SK-N-MC (cell line): ENCODE measurements around the gene STARD9.
"Not testable (repeated sequence)": the region's sequence is repeated elsewhere in the genome, so short reads cannot be mapped to it uniquely, and the experiment has no call there.

ENCODE experiments used
- DNase-seq: peaks from one replicate; pipeline ENCODE4 v3.0.0-alpha.2; 2011; ENCODE audit warnings: low read depth, low spot score
- H3K27ac ChIP-seq: fragments of 200-600 bp; sonication (generic); 2 replicates; pipeline ENCODE4 v1.5.1; 2016; ENCODE audit warnings: mixed run types
- H3K36me3 ChIP-seq: fragments of 200-600 bp; sonication (generic); 2 replicates; pipeline ENCODE4 v1.6.1; 2017; ENCODE audit warnings: antibody characterized with exemption, low read length, mixed read lengths; ENCODE audit not compliant: insufficient read depth
- H3K4me3 ChIP-seq: fragments of 200-600 bp; sonication (generic); 2 replicates; pipeline ENCODE4 v1.5.1; 2016
- H3K9ac ChIP-seq: fragments of 200-600 bp; sonication (generic); 2 replicates; pipeline ENCODE4 v1.8.0; 2017; ENCODE audit warnings: mixed run types, mixed read lengths; ENCODE audit not compliant: insufficient read length
- H3K9me3 ChIP-seq: fragments of 200-600 bp; sonication (generic); 2 replicates; pipeline ENCODE4 v1.6.1; 2017; ENCODE audit warnings: low read depth, mild to moderate bottlenecking, antibody characterized with exemption, low read length, moderate library complexity, mixed read lengths
- EZH2 ChIP-seq: fragments of 200-600 bp; sonication (generic); IDR thresholded peaks from one replicate; pipeline ENCODE4 v1.6.1; 2017; ENCODE audit warnings: antibody characterized with exemption
- FOXP2 ChIP-seq: optimal IDR thresholded peaks from 2 replicates; pipeline ENCODE3; 2011; ENCODE audit warnings: mild to moderate bottlenecking, moderate library complexity; ENCODE audit not compliant: insufficient read depth; ENCODE audit errors: extremely low read length, control extremely low read depth
- POLR2AphosphoS5 ChIP-seq: IDR thresholded peaks from 2 replicates; pipeline ENCODE4 v1.6.1; 2012; ENCODE audit warnings: mild to moderate bottlenecking, low read depth, low read length, borderline replicate concordance

The STARD9 gene

GRCh38 chr15:42595626-42596240, 20.3 kb downstream of the STARD9 start:
- peak overlapping the region; percentile 64; the same call in 1 of the 2 replicates for H3K27ac ChIP-seq

GRCh38 chr15:42601316-42601715, 25.9 kb downstream of the STARD9 start:
- not testable (repeated sequence) for DNase-seq, H3K36me3 ChIP-seq, H3K4me3 ChIP-seq, H3K9me3 ChIP-seq, H3K27ac ChIP-seq, H3K9ac ChIP-seq

More at GRCh38 chr15:42595626-42596240, 20.3 kb downstream of the STARD9 start:
- Histone ChIP-seq H3K36me3 (no peaks in the 10 kb centered on the region), H3K9ac (no peak overlapping the region), H3K9me3 (no peaks in the 10 kb centered on the region), H3K4me3 (no peak overlapping the region)
- DNase-seq, result no peak
- no peak for TF ChIP-seq FOXP2
- no peak for TF ChIP-seq EZH2
- no peak for TF ChIP-seq POLR2AphosphoS5

- Histone ChIP-seq H3K27ac (no peak overlapping the region), H3K9me3 (no peaks in the 10 kb centered on the region), H3K36me3 (no peaks in the 10 kb centered on the region), H3K9ac (no peak overlapping the region), H3K4me3 (no peak overlapping the region)
- TF ChIP-seq EZH2, result no peak
- no peak for TF ChIP-seq FOXP2
- no peak for TF ChIP-seq POLR2AphosphoS5
- DNase-seq, result no peak
These were observed 27.1 kb downstream of the STARD9 start for GRCh38 chr15:42602501-42602900.

GRCh38 chr15:42603978-42604377, 28.6 kb downstream of the STARD9 start:
- TF ChIP-seq POLR2AphosphoS5, result no peak
- no peak for TF ChIP-seq FOXP2
- TF ChIP-seq EZH2, result no peak
- Histone ChIP-seq H3K36me3 (no peaks in the 10 kb centered on the region), H3K4me3 (no peak overlapping the region), H3K9me3 (no peaks in the 10 kb centered on the region), H3K27ac (0 out of 2 replicates have a peak overlapping the region, but pooled peaks have one; percentile 13), H3K9ac (no peak overlapping the region)
- DNase-seq, result no peak

DNA sequence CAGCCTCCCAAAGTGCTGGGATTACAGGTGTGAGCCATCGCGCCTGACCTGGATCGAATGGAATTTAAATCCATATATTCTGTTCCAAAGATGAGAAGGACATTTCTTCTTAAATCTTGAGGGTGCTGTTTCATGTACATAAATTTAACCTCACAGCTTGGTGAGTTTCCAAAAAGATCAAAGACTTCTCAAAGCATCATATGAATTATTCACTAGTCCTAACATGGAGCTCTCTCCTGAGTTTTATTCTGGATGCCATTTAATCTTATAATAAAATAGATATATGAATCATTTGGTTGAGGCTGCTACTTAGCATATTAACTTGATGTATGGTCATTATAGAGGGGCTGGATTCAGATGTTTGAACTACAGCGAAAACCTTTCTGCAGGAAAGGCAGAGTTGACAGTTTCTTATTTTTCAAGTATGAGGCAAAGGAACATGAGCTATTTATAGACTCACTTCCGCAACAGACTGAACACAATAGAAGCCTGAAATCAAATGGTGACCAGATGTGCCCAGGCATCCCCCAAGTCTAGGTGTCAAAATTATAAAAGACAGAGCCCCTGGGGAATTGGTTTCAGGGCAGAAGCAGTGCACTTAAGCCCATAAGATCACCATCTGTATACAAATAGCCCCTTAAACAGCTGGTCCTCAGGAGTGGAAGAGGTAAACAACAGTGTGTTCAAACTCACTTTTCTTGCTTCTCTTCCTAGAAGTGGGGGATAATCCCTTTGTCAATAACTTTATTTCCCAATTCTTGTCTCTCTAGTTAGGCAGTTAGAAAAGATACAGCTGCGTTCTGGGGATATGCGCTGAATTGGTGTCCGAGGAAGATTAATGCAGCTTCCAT, 29.7 kb downstream of the STARD9 start:
- Histone ChIP-seq H3K36me3 (no peaks in the 10 kb centered on the region), H3K9me3 (no peaks in the 10 kb centered on the region), H3K4me3 (no peak overlapping the region), H3K27ac (peak overlapping the region; percentile 28), H3K9ac (peak overlapping the region; percentile 9)
- DNase-seq, result no peak
- TF ChIP-seq FOXP2 (no peak), EZH2 (no peak), POLR2AphosphoS5 (no peak)

- no peak for DNase-seq
- Histone ChIP-seq H3K9me3 (no peaks in the 10 kb centered on the region), H3K36me3 (no peaks in the 10 kb centered on the region), H3K4me3 (no peak overlapping the region), H3K9ac (no peak overlapping the region), H3K27ac (0 out of 2 replicates have a peak overlapping the region, but pooled peaks have one; percentile 28)
- TF ChIP-seq FOXP2, result no peak
- no peak for TF ChIP-seq POLR2AphosphoS5
- no peak for TF ChIP-seq EZH2
These were observed 30.4 kb downstream of the STARD9 start for GRCh38 chr15:42605796-42606195.

DNA sequence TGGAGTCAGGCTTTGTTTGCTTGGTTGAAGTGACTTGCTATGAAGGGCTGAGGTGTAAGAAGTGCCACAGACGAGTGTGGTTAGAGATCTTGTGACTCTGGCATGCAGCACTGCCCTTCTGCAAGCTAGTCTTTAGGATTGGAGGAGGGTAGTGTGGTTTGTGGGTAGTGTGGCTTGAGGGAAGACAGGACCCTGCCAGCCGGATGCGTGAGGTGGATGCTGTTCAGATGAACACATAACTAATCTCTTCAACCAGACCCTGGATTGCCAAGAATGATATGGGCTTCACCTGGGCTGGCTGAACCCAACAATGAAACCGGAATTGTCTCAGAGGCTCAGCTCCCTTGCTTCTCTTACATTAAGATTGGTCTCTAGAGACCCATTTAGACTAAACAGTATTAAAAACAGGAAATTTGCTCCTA, 32.7 kb downstream of the STARD9 start:
- H3K9ac ChIP-seq, result no peak overlapping the region
- peak overlapping the region; percentile 67 for H3K27ac ChIP-seq
- H3K4me3 ChIP-seq, result peak overlapping the region; percentile 49; the same call in 1 of the 2 replicates
- TF ChIP-seq POLR2AphosphoS5, result no peak
- no peak for TF ChIP-seq FOXP2
- TF ChIP-seq EZH2, result no peak
- no peaks in the 10 kb centered on the region for H3K36me3 ChIP-seq
- no peak for DNase-seq
- no peaks in the 10 kb centered on the region for H3K9me3 ChIP-seq

GRCh38 chr15:42608752-42609488, 33.5 kb downstream of the STARD9 start:
- no peak for DNase-seq
- no peaks in the 10 kb centered on the region for H3K9me3 ChIP-seq
- H3K36me3 ChIP-seq, result no peaks in the 10 kb centered on the region
- peak overlapping the region; percentile 67 for H3K27ac ChIP-seq
- H3K4me3 ChIP-seq, result peak overlapping the region; percentile 49
- TF ChIP-seq EZH2 (no peak), FOXP2 (no peak), POLR2AphosphoS5 (no peak)
- H3K9ac ChIP-seq, result peak overlapping the region; percentile 41
